HG02970 (cell line): ENCODE measurements around the gene TRIM43.
"Not testable (repeated sequence)": the region's sequence is repeated elsewhere in the genome, so short reads cannot be mapped to it uniquely, and the experiment has no call there.

Experiments
- ATAC-seq: cut with Tn5 transposase; IDR thresholded peaks from one replicate; pipeline ENCODE4 v1.9.1; 2021; ENCODE audit warnings: mild to moderate bottlenecking, moderate library complexity, moderate number of reproducible peaks; ENCODE audit not compliant: unreplicated experiment, low FRiP score

Gene TRIM43

DNA sequence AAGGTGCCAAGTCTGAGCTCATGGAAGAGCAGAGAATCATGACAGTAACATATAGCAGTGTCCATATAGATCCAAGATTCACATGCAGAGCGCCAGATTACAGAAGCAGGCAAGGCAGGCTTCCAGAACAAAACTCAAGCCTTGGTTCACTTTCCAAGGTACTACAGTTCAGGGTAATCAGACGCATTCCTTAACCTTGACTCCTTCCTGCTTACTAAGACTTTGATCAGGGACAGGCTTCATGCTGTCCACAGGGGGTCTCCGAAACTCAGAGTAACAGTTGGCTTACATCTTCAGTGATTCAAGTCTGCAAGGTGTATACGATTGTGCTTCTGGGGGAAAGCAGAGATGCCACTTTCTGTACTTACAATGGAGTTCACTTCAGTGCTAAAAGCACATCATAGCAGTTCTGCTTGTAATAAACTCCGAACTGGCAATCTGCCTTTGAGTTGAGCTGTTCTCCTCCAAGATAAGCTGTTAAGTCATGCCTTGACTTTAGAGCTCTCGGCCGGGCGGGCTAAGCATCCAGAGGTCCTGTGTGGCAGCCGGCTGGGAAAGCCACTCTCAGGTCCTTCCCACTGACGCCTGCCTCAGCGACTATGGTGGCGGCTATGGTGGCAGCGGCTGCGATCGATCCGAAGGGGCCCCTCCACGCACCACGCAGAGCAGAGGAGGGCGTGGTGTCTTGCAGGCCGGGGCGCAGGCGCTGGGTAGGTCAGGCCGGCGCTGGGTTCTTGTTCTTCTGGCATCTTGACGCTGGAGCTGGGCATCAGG, 48.9 kb downstream of the TRIM43 start:
- not testable (repeated sequence) for ATAC-seq

DNA sequence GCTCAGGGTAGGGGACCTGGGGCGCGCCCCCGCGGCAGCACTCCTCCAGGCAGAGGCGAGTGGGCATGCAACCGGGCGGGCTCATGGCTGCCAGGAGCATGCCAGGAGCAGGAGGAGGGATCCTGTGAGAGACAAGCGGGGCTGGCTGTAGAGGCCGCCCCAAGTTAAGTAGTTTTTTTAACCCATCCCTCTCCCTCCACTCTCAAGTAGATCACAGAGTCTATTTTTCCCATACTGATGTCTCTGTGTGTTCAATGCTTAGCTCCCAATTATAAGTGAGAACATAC, 49.4 kb downstream of the TRIM43 start:
- ATAC-seq = not testable (repeated sequence)

DNA sequence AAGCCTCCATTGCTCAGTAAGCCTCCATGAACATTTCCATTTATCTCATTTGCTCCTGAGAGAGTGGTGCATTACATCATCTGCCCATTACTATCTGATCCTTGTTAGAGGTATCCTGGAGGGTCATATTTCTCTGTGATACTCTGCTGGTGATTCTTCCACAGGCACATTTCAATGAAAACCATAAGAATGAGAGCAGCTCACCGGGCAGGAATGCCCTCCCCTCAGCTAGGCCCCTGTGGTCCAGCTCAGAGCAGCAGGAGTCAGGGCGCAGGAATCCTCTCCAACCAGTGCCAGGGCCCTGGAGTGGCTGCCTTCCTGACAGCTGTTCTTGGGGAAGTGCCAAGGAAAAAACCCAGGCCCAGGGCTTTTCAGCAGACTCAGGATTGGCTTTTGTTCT, 50.0 kb downstream of the TRIM43 start:
- not testable (repeated sequence) for ATAC-seq

DNA sequence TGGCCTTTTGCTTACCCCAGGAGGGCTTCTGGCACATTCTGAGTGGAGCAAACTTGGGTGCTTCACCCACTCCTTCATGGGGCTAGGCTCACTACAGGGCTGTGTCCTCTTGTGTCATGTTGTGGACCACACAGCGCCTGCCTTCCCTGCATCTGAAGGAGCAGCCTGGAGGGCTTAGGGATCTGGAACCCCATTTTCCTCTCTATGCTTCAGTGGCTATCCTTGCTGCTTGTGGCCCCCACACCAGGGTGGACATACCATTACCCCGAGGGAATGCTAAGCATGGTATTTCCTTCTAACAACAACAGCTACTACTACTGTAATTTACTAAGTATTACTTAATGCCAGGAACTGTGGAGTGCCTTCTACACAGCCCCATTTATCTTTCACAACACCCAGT, 50.6 kb downstream of the TRIM43 start:
- not testable (repeated sequence) for ATAC-seq

DNA sequence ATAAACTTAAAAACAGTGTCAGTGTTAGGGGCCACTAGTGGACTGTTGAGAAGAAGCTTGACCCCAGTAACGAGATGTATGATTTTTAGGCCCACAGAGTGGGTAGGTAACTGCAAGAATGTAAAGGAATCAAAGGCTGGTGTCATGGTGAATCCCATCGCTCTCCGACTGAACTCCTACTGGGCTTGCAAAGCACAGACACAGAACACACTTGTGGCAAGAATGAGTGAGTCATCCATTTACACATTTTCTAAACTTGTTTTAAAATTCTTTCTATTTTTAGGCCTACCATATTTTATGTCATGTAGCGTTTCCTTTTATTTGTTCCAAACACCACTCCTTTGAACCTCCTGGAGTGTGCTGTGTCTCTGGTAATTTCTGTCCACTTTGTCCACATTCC, 51.1 kb downstream of the TRIM43 start:
- not testable (repeated sequence) for ATAC-seq

DNA sequence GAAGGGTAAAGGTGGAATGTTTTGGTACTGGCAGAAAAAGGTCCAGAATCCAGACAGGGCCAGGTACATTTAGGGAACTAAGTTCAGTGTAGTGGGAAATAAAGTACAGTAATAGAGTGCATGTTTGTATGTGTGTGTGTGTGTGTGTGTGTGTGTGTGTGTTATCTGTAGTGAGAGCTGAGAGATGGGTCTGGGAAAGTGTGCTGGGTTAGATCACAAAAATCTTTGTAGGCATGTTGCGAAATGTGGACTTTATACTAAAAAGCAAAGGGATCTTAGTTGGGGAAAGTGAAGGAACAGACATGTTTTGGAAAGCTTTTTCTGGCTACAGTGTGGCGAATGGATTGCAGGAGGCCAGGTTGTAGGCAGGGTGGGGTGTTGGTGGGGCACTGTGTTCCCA, 53.5 kb downstream of the TRIM43 start:
- not testable (repeated sequence) for ATAC-seq

DNA sequence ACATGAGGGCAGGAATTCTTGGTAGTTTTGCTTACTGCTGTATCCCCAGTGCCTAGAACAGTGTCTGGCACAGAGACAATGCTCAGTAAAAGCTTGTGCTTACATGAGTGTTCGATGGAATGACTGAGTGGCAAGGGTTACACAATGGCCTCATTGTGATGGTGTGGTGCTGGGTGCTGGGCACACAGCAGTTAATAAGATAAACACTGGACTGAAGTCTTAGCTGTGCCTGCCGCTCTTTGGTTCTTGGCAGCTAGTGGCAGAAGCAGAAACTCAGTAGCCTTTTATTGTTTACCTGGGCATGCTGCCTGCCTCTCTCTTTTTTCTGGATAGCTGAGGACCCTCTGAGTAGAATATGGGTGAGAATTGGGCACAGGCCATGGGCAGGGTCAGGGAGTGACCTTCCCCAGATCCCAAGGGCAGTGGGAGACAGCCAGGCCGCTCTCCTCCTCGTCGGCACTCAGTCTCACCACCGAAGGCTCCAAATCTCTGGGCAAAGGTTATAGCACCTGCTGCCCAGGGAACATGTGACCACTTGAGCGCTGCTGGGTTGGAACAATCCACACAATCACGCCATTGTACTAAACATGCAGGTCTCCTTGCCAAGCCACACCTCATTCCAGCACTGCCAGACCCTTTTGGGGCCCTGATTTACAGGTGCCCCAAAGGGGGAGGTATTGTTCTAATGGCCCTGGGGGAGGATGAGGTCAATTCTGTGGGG, 54.6 kb downstream of the TRIM43 start:
- ATAC-seq = not testable (repeated sequence)

DNA sequence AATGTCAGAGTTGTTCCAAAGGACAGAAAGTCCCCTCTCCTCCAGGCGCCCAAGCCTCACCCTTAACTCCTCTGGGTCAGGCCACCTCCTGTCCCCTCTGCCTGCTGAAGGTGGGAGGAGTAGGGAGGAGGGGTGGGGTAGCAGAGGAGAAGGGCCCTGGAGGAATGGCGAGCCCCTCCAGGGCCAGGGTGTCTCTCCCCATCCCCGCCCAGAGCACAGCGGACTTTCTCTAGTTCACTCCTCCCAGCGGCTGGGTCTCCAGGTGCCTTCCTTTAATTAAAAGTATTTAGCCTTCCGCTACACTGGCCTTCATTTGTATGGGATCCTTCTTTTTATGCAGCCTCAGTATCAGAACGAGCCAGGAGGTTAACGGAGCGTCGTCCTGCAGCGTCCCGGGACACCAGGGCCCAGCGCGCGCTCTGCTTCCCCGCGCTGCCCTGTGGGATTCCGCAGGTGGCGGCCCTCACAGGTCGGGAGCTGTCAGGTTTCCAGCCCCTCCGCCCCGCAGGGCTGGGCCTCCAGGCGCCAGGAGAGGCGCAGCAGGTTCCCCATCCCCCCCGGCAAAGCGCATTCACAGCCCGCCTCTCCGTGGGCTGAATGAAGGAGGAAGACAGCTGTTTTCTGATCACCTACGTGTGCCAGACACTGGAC, 57.2 kb downstream of the TRIM43 start:
- ATAC-seq = not testable (repeated sequence)
